Right lung (tissue), 5 donors: ENCODE measurements around the gene UQCRHL. TPM values are rescaled to one million over a fixed set of nuclear protein-coding genes. Genes with fewer than 3 reads are reported as not detected.

Experiments used
- DNase-seq, 2 donors: peaks; one replicate each; pipeline ENCODE4 v3.0.0-alpha.2; 2013
- polyA plus RNA-seq, 5 donors: library from polyadenylated mRNA; unstranded; fragments of 120-200 nt; gene quantifications; one replicate each; pipeline versions ENCODE4 v1.2.1 to v1.2.3, GENCODE V29; 2013; ENCODE audit warnings: inconsistent platforms in 1 of 5, low replicate concordance in 1 of 5; ENCODE audit not compliant: insufficient read length in 5 of 5, insufficient read depth in 1 of 5

UQCRHL gene
- polyA plus RNA-seq, 5 donors, result 1.8 to 2.9 (median 2.8) TPM

DNA sequence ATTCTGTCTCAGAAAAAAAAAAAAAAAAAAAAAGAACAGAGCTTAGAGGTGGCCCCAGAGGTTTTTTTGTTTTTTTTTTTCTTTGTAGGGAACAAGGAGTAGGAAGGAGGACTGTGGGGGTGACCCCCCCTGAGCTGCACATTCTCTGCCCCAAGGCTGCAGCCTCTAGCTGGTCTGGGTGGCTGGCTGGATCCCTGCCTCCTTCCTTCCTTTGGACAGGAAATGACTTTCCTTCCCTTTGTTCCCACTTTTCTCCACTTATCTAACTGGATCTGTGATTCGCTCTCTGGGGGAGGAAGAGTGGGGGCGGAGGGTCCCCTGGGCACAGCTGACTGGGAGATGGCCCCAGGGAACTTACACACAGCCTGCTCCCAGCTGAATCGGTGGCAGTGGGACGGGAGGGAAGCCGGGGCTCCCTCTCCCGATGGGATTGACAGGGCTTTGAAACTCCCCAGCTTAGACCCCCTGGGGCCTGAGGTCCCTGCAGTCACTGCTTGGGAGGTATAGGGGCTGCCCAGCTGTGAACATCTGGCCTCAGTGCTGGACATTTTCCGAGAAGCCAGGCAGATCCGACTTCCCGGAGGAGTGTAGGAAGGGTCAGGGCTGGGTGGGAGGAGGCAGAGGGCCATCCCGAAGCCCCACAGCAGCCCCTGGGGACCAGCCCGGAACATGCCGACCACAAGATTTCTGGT, 46.8 kb downstream of the UQCRHL start:
- peak; percentile 93 to 94 for DNase-seq

- no peak for DNase-seq
These were observed 48.3 kb downstream of the UQCRHL start for GRCh38 chr1:15758953-15759661.

- DNase-seq, result no peak
These were observed 49.0 kb downstream of the UQCRHL start, which contains the start of gene FBLIM1 for GRCh38 chr1:15758343-15758931. Gene FBLIM1 (plus strand): TSS chr1:15758795. CDS start chr1:15764984, 6,189 bp downstream.

- DNase-seq, result no peak
These were observed 49.7 kb downstream of the UQCRHL start for GRCh38 chr1:15757575-15758342.

Other genes with a start within 250 kb of the UQCRHL start
- under 1 TPM; 0.32 to 0.67 (median 0.39) TPM for gene AGMAT, start 222.6 kb downstream of the UQCRHL start, polyA plus RNA-seq
- gene DDI2, start 190.2 kb downstream of the UQCRHL start, polyA plus RNA-seq, result 10 to 100 TPM; 13.3 to 24.0 (median 21.1) TPM
- gene PLEKHM2, start 123.3 kb downstream of the UQCRHL start, polyA plus RNA-seq, result 10 to 100 TPM; 42.6 to 62.2 (median 55.3) TPM
- 1 to 10 TPM; 2.8 to 5.6 (median 4.2) TPM for gene SLC25A34, start 71.4 kb downstream of the UQCRHL start, polyA plus RNA-seq
- gene TMEM82, start 65.2 kb downstream of the UQCRHL start, polyA plus RNA-seq, result under 1 TPM in 3 of 5 donors, not detected in 2; 0.06 to 0.16 (median 0.16) TPM
- gene FBLIM1, start 48.9 kb downstream of the UQCRHL start, polyA plus RNA-seq, result 10 to 100 TPM; 49.8 to 97.0 (median 72.9) TPM
- gene SPEN, start 40.1 kb upstream of the UQCRHL start, polyA plus RNA-seq, result 10 to 100 TPM; 53.9 to 65.8 (median 55.9) TPM
- gene ZBTB17, start 168.5 kb upstream of the UQCRHL start, polyA plus RNA-seq, result 10 to 100 TPM; 27.8 to 38.2 (median 31.4) TPM
- under 1 TPM in 2 of 5 donors, not detected in 3; 0.06 to 0.07 TPM for gene SRARP, start 196.6 kb upstream of the UQCRHL start, polyA plus RNA-seq
- 10 to 100 TPM in 1 of 5 donors, 1 to 10 TPM in 4; 1.3 to 11.2 (median 2.7) TPM for gene HSPB7, start 210.4 kb upstream of the UQCRHL start, polyA plus RNA-seq
- gene CLCNKA, start 214.4 kb upstream of the UQCRHL start, polyA plus RNA-seq, result 1 to 10 TPM in 2 of 5 donors, under 1 TPM in 3; 0.54 to 1.1 (median 0.88) TPM
- gene CLCNKB, start 236.1 kb upstream of the UQCRHL start, polyA plus RNA-seq, result 1 to 10 TPM; 4.7 to 6.3 (median 5.7) TPM